Measurements from ENCODE around the gene KDM5A. TPM values are rescaled to one million over a fixed set of nuclear protein-coding genes. Genes with fewer than 3 reads are reported as not detected.
A peak's percentile ranks its signal among the peaks of the same experiment; 100 is the strongest.

The KDM5A gene
- total RNA-seq, 2 experiments from 2014 or later = 39.6 to 88.8 TPM

DNA sequence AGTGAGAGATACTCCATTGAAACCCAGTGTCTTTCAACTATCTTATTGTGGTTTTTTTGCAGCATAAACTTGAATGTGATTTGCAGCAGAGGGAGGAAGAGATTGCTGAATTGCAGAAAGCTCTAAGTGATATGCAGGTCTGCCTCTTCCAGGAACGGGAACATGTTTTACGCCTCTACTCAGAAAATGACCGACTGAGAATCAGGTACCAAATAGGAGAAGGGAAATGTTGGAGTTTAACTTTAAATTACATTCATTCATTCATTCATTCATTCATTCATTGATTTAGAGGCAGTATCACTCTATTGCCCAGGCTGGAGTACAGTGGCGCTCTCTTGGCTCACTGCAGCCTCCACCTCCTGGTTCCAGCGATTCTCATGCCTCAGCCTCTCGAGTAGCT is 29.3 kb upstream of the KDM5A start:
- intact Hi-C loops (cut with micrococcal nuclease; ENCODE audit: unreplicated experiment) = no loop called here
- no peak overlapping the region for H3K4me3 ChIP-seq (ENCODE audit: low read depth, low read length, poor library complexity, severe bottlenecking)
- CTCF ChIA-PET (ENCODE audit: unreplicated experiment) = no interaction called here
- H3K36me3 ChIP-seq (ENCODE audit: insufficient read depth, low read length) = peaks cover 54% of the 10 kb centered on the region
- BruUV-seq (replicated peaks) = no TSS peak
- H3K27ac ChIP-seq (ENCODE audit: low read depth, low read length, poor library complexity, severe bottlenecking) = no peak overlapping the region
- no peaks in the 10 kb centered on the region for H3K9me3 ChIP-seq (ENCODE audit: low read length)
- TF ChIP-seq, protein P1, sequence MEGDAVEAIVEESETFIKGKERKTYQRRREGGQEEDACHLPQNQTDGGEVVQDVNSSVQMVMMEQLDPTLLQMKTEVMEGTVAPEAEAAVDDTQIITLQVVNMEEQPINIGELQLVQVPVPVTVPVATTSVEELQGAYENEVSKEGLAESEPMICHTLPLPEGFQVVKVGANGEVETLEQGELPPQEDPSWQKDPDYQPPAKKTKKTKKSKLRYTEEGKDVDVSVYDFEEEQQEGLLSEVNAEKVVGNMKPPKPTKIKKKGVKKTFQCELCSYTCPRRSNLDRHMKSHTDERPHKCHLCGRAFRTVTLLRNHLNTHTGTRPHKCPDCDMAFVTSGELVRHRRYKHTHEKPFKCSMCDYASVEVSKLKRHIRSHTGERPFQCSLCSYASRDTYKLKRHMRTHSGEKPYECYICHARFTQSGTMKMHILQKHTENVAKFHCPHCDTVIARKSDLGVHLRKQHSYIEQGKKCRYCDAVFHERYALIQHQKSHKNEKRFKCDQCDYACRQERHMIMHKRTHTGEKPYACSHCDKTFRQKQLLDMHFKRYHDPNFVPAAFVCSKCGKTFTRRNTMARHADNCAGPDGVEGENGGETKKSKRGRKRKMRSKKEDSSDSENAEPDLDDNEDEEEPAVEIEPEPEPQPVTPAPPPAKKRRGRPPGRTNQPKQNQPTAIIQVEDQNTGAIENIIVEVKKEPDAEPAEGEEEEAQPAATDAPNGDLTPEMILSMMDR (conservative IDR thresholded peaks at IDR 0.05; ENCODE audit: low read length) = no peak
- no peak for TF ChIP-seq EZH2phosphoT487 (IDR thresholded peaks at IDR 0.05; ENCODE audit: borderline replicate concordance, low read depth, low read length)
- no peaks in the 10 kb centered on the region for H3K79me2 ChIP-seq (ENCODE audit: insufficient read depth, low read depth, low read length)
- POLR2A ChIA-PET = no interaction called here
- no peaks in the 10 kb centered on the region for H4K20me1 ChIP-seq (ENCODE audit: insufficient read depth, low read length)
- no peaks in the 10 kb centered on the region for H3K4me1 ChIP-seq (ENCODE audit: insufficient read depth, low read length, poor library complexity, severe bottlenecking)
- no peak overlapping the region for H2AFZ ChIP-seq (ENCODE audit: low read length)
- no peak for DNase-seq (ENCODE audit: low spot score)
- no peak overlapping the region for H3K4me2 ChIP-seq (ENCODE audit: low read length)
- no peaks in the 10 kb centered on the region for H3K9me2 ChIP-seq (ENCODE audit: insufficient read depth, low read length)

- H3K9me2 ChIP-seq (ENCODE audit: insufficient read depth, low read length) = no peaks in the 10 kb centered on the region
- ChIA-PET CTCF (ENCODE audit: unreplicated experiment) (no interaction called here), POLR2A (no interaction called here)
- H4K20me1 ChIP-seq (ENCODE audit: insufficient read depth, low read length) = no peaks in the 10 kb centered on the region
- H3K27ac ChIP-seq (ENCODE audit: low read depth, low read length, poor library complexity, severe bottlenecking) = no peak overlapping the region
- no peak overlapping the region for H3K4me2 ChIP-seq (ENCODE audit: low read length)
- no peaks in the 10 kb centered on the region for H3K4me1 ChIP-seq (ENCODE audit: insufficient read depth, low read length, poor library complexity, severe bottlenecking)
- H2AFZ ChIP-seq (ENCODE audit: low read length) = no peak overlapping the region
- peaks cover 68% of the 10 kb centered on the region for H3K36me3 ChIP-seq (ENCODE audit: insufficient read depth, low read length)
- no peak for DNase-seq (ENCODE audit: low spot score)
- no TSS peak for BruUV-seq (replicated peaks)
- H3K4me3 ChIP-seq (ENCODE audit: low read depth, low read length, poor library complexity, severe bottlenecking) = no peak overlapping the region
- no peaks in the 10 kb centered on the region for H3K9me3 ChIP-seq (ENCODE audit: low read length)
- TF ChIP-seq EZH2phosphoT487 (IDR thresholded peaks at IDR 0.05; ENCODE audit: borderline replicate concordance, low read depth, low read length) = no peak
- TF ChIP-seq, protein P1 (conservative IDR thresholded peaks at IDR 0.05; ENCODE audit: low read length) = no peak
- H3K79me2 ChIP-seq (ENCODE audit: insufficient read depth, low read depth, low read length) = no peaks in the 10 kb centered on the region
- intact Hi-C loops (cut with micrococcal nuclease; ENCODE audit: unreplicated experiment) = no loop called here
Measured at GRCh38 chr12:414859-415258, 25.7 kb upstream of the KDM5A start.

- ChIA-PET CTCF (ENCODE audit: unreplicated experiment) (interaction anchor here (0.9 to 1.2 kb wide), 2 partner anchors 9 to 25 kb away, joined by 3 to 4 read pairs; no protein-coding TSS in a partner anchor), POLR2A (interaction anchor here (0.6 to 1.8 kb wide), 6 partner anchors 10 to 125 kb away, joined by 3 to 43 read pairs (median 4); partner anchors contain the start of gene KDM5A)
- TSS peak; percentile 79 for BruUV-seq (replicated peaks)
- Histone ChIP-seq H2AFZ (ENCODE audit: low read length) (peak overlapping the region; percentile 95), H3K9me3 (ENCODE audit: low read length) (no peaks in the 10 kb centered on the region), H3K36me3 (ENCODE audit: insufficient read depth, low read length) (no peaks in the 10 kb centered on the region), H3K9me2 (ENCODE audit: insufficient read depth, low read length) (no peaks in the 10 kb centered on the region), H3K27ac (ENCODE audit: low read depth, low read length, poor library complexity, severe bottlenecking) (peak overlapping the region; percentile 56), H3K4me1 (ENCODE audit: insufficient read depth, low read length, poor library complexity, severe bottlenecking) (peaks cover 14% of the 10 kb centered on the region), H3K4me2 (ENCODE audit: low read length) (peak overlapping the region; percentile 84), H4K20me1 (ENCODE audit: insufficient read depth, low read length) (no peaks in the 10 kb centered on the region), H3K79me2 (ENCODE audit: insufficient read depth, low read depth, low read length) (peaks cover 20% of the 10 kb centered on the region; the same call in 1 of the 2 replicates), H3K4me3 (ENCODE audit: low read depth, low read length, poor library complexity, severe bottlenecking) (peak overlapping the region; percentile 95)
- no peak for TF ChIP-seq EZH2phosphoT487 (IDR thresholded peaks at IDR 0.05; ENCODE audit: borderline replicate concordance, low read depth, low read length)
- TF ChIP-seq, protein P1 (conservative IDR thresholded peaks at IDR 0.05; ENCODE audit: low read length) = peak; percentile 73
- intact Hi-C loops (cut with micrococcal nuclease; ENCODE audit: unreplicated experiment) = no loop called here
- peak; percentile 57 for DNase-seq (ENCODE audit: low spot score)
Measured at GRCh38 chr12:402029-402389, 12.9 kb upstream of the KDM5A start.
